GM21381 (cell line): ENCODE data around the gene R3HDM2.

Source experiments
- ATAC-seq: cut with Tn5 transposase; IDR thresholded peaks from one replicate; pipeline ENCODE4 v1.9.1; 2021; ENCODE audit warnings: mild to moderate bottlenecking, moderate library complexity; ENCODE audit not compliant: unreplicated experiment

The R3HDM2 gene

DNA sequence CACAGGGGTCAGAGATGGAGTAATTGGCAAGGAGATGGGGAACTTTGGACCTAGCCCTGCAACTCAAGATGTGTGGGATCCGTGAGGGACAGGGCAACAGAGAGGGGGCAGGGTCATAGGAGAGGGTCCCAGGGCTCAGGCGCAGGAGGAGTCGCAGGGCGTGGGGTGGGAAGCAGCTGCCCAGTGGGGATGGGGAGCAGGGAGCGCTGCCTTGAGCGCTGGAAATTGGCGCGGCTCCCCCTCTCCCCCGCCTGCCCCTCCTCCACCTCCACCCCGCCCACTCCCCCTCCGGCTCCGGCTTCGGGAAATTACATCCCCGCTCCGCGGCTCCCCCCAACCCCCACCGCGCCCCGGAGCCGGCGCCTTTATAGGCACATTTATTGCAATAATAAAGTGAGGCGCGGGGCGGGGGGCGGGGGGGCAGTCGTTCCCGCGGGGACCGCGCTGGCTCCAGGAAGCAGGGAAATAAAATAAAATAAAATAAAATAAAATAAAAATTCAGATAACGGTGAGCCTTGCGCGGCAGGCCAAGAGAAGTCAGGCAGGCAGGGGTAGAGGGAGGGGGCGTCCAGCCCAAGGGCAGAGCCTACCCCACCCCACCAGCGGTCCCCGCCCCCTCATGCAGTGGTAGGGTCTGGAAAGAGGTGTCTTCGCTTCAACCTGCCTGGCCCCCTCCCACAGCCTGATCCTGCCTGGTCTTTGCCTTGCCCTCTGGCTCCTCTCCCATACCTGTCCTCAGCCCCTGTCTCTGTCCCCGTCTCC, 210.7 kb downstream of the R3HDM2 start:
- ATAC-seq, result no peak

DNA sequence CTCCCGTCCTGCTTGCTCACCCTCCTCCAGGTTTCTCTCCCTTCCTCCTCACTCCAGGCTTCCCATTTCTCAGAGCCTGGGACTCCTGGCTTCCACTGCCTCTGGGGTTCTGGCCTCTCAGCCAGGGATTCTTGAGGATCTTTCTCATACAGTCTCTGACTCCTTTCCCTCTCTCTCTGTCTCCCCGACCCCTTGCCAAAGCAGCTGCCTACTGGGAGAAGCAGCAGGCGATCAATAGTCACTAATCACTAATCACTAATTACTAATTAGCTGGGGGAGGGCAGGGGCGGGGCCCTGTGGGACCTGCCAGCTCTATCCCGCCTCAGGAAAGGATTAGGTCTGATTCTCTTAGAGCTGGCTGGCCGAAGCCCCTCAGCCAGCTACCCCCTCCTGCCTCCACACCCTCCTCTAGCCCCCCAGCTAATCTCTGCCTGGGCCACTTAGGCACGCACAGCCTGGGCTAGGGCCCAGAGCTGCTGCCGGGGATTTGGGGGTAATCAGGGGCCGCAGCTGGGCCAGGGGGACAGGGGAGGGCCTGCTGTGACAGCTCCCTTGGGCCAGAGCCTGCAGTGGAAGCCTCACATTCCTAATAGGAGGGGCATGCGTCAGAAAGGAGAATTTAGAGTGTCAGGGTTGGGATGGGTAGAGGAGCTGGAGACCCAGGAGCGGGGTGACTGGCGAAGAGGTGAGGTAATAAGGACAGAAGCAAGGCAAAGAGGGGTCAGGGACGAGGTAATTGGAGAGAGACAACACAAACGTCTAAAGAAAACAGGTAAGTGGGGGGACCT, 211.4 kb downstream of the R3HDM2 start:
- ATAC-seq, result no peak

DNA sequence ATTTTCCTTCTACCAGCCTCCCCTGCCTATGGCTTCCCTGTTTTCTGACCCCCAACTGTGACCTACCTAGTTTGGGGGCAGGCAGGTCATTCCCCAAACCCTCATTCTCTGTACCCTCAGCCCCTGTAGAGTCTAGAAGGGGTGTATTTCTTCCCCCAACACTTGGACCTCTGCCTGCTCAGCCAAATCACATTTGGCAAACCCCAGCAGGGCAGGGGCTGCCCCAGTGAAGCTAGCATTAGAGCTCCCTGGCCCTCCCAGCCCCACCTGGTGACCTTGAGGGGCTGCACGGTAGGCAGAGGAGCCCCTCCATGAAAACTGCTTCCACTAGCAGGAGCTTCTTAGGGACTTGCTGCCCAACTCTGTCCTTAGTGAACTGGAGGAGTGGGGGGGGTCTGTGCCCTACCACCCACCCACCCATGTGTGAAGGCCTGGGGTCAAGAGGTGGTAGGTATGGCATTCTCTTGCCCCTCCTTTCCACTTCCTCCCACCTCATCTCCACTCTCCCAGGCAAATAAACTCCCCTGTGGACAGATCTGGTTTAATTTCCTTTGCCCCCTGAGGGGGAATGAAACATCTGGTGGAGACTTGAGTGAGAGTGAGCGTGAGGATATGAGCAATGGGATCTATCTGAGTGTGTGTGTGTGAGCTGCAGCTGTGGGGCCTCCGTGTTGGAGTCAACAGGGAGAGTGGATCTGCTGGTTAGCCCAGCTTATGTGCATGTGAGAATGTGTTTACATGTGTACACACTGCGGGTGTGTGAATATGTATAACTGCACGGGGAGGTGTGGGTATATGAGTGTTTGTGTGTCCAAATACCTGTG, 212.6 kb downstream of the R3HDM2 start:
- no peak for ATAC-seq

DNA sequence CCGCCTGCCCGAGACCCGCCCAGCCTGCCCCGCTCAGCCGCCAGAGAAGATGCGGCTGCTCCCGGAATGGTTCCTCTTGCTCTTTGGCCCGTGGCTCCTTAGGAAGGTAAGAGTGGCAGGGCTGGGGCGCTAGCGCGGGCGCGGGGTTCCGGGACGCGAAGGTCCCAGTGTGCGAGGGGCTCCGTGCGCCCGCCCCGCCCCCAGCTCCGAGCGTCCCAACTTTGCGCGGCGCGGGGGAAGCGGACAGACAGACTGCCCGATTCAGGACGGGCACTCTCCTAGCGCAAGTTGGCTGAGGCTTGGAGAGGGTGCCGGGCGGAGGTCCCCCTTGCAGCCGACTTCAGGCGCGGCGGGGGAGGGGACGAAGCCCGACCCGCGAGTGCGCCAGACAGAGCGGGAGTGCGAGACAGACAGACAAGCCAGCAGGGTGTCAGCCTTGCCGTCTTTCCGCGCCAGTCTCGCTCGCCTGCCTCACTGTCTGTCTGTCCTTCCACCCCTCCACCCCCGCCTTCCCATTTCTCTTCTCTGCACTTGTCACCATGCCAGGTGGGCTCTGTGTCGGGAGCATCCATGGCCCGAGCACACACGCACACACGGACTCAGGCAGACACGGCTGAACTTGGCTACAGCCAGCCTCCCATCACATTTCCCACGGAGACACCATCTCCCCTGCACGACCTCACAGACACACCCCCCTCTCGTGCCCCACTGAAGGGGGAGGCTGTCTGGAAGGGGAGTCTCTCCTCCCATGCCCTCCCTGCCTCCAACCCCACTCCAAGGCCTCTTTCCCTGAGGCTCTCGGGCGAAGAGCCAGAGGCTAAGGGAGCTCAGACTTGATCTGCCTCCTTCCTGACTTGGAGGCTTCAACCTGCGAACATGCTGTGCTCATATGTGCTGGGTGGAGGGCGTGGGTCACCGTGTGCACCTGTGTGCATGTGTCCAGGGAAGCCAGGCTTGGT, 213.6 kb downstream of the R3HDM2 start:
- ATAC-seq, result peak; percentile 2

DNA sequence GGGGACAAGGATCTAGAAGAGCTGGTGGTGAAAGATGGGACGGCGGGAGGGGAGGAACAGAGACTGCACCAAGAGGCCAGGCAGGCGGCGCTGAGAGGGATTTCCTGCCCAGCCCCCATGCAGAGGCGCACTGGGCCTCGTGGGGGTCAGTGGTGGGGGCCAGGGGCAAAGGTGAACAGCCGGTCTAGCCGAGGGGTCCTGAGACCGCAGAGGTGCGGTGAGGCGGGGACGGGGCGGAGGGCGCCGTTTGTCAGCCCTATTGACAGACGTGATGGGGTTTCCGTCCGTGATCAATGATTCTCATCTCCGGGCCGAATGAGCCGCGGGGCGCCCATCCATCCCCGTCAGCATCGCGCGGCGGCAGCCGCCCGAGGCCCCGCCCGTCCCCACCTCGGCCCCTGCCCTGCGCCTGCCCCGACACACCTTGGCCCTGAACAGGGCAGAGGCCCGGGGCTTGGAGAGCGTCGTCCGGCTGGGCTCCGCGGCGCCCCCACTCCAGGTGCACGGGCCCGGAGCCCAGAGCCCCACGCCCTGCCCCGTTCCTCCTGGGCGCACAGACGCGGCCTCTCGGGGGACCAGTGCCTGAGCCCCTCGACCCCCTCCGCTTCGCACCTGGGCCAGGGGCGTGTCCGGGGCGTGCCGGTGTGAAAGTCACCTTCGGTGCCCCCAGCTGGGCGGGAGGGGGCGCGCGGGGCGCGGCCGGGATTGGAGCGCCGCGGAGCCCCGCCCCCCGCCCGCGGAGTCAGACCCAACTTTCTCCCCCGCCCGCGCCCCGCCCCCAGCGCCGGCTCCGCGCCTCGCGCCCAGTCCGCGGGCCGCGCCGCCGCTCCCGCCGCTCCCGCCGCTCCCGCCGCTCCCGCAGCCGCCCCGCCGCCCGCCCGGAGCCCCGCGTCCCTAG, 214.6 kb downstream of the R3HDM2 start, which contains the start of gene NXPH4:
TSS of gene NXPH4 (plus strand) at position 781 of the 898 bp plus-strand sequence. CDS start 176 bp downstream, outside the sequence.
- ATAC-seq, result peak; percentile 31

DNA sequence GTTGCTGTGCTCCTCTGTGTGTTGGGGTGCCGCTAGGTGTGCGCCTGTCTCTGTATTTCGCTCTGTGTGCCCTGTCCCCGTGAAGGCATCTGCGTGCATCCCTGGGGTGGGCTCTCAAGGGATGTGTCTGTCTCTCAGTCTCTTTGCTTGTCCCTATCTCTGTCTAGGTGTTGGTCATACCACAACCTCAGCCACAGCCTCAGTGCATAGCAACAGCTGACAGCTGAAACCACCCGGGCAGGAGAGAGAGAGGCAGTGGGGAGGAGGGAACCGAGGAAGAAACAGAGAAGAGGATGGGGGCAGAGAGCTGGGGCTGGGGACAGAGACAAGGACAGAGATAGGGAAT, 215.2 kb downstream of the R3HDM2 start:
- ATAC-seq, result peak; percentile 49

DNA sequence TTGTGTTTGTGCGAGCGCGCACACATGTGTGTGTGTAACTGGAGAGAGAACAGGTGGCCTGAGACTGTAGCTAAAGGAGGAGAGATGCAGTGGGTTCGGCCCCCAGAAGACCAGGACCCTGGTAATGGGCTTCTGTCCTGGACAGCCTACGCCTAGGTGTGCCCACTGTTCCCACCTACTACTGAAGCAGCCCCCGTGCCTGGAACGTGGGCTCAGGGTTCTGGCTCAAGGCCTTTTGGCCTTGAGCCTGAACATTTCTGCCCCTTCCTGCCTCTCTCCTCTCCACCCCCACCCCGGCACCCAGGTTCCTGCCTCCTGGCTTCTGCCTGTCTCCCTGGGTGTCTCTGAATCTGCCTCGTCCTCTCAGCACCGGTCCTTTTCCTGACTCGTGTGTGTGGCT, 215.8 kb downstream of the R3HDM2 start:
- ATAC-seq, result no peak

DNA sequence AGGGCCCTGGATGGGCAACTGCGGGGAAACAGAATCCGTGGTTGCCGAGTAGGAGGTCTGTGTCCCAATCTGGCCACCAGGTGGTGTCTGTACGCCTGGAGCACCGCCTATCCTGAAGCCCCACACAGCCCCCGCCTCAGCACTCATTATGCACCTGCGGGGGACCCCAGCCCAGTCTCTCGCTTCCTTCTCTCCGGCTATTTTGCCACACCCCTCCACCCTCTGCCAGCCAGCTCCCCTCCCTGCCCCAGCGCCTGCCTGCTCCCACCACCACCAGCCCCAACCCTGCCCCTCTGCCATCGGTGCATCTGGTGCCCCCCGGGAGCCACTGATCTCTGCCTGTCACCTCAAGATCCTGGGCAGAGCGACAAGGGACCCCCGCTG, 216.5 kb downstream of the R3HDM2 start:
- no peak for ATAC-seq

DNA sequence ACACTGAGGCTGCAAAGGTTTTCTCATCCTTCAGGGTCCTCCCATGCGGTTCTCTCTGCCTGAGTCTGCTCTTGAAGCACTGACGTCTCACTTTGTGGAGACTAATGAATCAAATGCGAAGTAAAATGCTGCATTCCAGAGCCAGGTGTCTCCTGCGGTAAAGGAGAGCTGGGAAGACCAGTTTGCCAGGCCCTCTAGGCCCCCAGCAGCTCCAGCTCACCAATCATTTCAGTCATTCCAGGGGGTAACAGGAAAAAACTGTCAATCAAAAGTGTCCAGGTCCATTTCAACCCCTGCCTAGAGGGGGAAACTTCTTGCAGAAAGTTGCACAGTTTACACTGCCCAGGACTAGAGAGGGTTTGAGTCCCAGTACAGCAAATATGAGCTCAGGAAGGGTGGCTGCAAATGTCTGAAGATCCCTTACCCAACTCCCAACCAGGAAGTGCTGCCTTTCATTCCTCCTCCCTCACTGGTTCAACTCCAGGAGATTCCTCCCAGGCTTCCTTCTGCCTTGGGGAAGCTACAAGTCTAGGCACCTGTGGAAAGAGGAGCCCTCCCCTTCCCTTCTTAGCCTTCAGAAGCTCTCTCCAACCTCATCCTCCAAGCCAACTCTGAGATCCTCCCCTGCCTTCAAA, 217.0 kb downstream of the R3HDM2 start:
- no peak for ATAC-seq

DNA sequence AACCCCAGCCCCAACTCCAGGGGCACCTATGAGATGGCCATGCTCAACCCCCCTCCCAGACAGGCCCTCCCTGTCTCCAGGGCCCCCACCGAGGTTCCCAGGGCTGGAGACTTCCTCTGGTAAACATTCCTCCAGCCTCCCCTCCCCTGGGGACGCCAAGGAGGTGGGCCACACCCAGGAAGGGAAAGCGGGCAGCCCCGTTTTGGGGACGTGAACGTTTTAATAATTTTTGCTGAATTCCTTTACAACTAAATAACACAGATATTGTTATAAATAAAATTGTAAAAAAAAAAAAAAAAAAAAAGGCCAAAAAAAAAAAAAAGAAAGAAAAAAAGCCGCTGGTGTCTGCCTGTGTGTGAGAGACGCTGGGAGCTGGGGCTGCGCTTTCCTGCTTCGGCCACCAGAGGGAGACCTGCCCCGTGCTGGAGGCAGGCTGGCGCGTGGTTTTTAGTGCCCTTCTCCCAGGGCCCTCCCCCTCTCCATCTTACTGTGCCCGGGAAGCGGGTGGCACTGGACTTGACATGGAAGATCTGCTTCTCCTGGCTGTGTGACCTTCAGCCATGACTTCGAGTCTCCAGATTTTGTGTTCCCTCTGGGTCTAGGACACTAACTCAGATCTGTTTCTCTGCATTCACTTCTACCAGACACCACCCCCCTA, 217.7 kb downstream of the R3HDM2 start:
- no peak for ATAC-seq

DNA sequence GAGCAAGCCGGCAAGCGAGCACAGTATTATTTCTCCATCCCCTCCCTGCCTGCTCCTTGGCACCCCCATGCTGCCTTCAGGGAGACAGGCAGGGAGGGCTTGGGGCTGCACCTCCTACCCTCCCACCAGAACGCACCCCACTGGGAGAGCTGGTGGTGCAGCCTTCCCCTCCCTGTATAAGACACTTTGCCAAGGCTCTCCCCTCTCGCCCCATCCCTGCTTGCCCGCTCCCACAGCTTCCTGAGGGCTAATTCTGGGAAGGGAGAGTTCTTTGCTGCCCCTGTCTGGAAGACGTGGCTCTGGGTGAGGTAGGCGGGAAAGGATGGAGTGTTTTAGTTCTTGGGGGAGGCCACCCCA, 218.2 kb downstream of the R3HDM2 start:
- ATAC-seq, result no peak

DNA sequence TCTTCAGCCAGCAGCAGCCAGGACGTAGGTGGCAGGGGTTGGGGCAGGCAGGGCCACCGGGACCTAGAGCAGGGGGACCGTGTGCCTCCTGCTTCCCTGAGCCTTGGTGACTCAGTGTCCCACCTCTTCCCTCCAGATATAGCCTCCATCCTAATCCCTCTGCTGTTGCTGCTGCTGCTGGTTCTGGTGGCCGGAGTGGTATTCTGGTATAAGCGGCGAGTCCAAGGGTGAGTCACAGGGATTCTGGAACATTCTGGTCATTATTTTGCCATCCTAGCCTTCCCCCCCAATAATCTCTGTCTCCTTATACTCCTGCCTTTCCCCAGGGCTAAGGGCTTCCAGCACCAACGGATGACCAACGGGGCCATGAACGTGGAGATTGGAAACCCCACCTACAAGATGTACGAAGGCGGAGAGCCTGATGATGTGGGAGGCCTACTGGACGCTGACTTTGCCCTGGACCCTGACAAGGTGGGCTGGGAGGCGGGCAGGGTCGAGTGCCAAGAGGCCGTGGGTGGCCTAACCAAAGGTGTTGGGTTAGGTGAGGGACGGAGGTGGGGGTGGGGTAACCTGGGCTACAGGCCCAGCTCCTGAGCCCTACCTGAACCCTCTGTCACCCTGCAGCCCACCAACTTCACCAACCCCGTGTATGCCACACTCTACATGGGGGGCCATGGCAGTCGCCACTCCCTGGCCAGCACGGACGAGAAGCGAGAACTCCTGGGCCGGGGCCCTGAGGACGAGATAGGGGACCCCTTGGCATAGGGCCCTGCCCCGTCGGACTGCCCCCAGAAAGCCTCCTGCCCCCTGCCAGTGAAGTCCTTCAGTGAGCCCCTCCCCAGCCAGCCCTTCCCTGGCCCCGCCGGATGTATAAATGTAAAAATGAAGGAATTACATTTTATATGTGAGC, 218.8 kb downstream of the R3HDM2 start:
- no peak for ATAC-seq

DNA sequence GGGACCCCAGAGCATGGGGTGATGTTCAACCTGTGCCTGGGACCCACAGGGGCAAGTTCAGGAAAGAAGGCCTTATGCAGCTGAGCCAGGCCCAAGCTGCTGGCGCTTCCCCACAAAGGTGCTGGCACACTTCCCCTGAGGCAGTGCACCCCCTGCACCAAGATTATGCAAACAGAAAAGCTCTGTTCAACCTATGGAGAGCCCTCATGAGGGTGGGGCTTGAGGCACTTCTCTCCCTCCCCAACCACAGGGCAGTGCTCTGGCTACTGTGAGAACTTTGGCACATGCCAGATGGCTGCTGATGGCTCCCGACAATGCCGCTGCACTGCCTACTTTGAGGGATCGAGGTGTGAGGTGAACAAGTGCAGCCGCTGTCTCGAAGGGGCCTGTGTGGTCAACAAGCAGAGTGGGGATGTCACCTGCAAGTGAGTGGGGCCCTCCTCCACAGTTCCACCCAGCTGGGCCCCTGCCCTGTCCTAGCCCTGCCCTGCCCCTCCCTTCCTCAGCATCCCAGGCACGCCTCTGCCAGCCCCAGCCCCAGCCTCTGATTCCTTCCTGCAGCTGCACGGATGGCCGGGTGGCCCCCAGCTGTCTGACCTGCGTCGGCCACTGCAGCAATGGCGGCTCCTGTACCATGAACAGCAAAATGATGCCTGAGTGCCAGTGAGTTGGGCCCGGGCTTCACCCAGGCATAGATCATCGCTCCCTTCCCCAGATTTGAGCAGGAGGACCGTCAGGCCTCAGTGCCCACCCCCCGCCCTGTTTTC, 219.7 kb downstream of the R3HDM2 start:
- no peak for ATAC-seq

DNA sequence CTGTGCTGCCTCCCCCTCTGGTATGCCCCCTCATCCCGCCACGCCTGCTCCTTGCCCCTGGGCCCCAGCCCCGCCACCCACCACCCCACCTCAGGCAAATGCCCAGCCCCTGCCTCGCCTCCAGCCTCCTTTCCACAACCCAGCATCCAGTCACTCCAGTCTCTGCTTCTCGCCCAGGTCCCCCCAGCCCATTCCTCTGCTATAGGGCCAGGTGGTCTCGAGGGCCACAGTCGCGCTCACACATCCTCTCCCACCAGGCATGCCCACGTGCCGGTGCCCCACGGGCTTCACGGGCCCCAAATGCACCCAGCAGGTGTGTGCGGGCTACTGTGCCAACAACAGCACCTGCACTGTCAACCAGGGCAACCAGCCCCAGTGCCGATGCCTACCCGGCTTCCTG, 220.4 kb downstream of the R3HDM2 start:
- ATAC-seq, result no peak

DNA sequence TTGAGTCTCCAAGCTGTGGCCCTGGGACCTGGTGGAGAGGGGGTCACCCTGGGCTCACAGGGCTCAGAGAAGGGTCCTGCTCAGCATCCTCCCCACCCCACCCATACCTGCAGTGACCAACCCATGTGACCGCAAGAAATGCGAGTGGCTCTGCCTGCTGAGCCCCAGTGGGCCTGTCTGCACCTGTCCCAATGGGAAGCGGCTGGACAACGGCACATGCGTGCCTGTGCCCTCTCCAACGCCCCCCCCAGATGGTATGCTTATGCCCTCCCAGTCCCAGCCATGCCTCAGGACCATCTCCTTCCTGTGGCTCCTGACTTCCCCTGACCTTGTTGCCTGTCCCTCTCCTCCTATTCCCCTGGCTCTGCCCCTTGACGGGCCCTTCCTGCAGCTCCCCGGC, 220.9 kb downstream of the R3HDM2 start:
- no peak for ATAC-seq

DNA sequence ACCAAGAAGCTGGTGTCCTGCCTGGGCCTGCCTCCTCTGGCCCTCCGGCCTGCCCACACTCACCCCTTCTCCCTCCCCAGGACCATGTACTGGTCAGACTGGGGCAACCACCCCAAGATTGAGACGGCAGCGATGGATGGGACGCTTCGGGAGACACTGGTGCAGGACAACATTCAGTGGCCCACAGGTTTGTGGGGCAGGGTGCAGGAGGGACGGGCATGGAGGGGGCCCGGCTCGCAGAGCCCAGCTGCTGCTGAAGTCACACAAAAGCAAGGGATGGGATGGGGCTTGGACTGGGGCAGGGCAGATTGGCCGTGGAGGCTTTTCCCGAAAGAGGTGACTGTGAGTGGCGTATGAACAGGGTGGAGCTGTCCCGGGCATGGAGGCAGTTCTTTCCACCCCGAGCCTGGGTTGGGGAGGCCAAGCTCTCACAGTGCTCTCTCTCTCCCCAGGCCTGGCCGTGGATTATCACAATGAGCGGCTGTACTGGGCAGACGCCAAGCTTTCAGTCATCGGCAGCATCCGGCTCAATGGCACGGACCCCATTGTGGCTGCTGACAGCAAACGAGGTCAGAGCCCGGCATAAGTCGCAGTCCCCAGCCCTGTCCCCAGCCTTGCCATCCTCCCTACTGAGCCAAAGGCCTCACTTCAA, 222.1 kb downstream of the R3HDM2 start:
- ATAC-seq, result no peak
